ENCODE results near the gene ZCCHC4.

DNA sequence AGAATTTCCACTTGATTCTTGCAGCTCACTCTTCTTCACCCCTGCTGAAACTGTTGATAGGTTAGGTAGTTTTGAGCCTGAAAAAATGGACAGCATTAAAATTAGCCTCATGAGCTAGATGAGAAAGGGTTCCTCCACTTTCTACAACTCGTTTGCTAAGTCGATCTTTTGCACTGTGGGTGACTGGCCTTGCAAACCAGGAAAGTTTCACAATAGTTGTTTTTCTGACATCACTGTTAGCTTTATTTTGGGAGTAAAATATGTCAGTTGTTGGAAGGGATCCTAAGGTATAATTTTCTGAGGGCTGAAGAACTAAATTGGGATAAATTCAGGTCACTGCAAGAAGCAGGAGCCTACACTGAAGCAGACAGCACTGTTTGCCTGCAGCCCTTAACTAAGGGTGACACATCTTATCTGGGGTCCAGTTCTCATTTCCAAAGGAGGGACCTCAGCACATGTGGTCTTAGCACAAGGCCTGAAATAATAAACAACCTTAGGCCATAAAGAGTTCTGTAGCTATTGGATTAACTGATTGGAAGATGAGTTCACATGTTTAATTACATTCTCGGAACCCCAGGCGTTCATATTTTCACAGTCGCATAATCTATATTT lies 93.6 kb downstream of the ZCCHC4 start:
- TF ChIP-seq, protein P1, sequence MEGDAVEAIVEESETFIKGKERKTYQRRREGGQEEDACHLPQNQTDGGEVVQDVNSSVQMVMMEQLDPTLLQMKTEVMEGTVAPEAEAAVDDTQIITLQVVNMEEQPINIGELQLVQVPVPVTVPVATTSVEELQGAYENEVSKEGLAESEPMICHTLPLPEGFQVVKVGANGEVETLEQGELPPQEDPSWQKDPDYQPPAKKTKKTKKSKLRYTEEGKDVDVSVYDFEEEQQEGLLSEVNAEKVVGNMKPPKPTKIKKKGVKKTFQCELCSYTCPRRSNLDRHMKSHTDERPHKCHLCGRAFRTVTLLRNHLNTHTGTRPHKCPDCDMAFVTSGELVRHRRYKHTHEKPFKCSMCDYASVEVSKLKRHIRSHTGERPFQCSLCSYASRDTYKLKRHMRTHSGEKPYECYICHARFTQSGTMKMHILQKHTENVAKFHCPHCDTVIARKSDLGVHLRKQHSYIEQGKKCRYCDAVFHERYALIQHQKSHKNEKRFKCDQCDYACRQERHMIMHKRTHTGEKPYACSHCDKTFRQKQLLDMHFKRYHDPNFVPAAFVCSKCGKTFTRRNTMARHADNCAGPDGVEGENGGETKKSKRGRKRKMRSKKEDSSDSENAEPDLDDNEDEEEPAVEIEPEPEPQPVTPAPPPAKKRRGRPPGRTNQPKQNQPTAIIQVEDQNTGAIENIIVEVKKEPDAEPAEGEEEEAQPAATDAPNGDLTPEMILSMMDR (IDR thresholded peaks at IDR 0.05): no peak
- no peak for TF ChIP-seq POLR2A (IDR thresholded peaks at IDR 0.05)
